GM20431 (cell line): ENCODE data around the gene LAMA2.

ENCODE experiments used
- in situ Hi-C: fragments of 300-500 bp; cut with MseI, MboI; formaldehyde crosslinking; loops from one replicate; pipeline ENCODE4 v1.15.0; 2020; ENCODE audit warnings: low sequenced_read_pairs; ENCODE audit not compliant: unreplicated experiment

LAMA2 gene

GRCh38 chr6:128903715-128904114, 20.8 kb downstream of the LAMA2 start:
- in situ Hi-C loops, result no loop called here

DNA sequence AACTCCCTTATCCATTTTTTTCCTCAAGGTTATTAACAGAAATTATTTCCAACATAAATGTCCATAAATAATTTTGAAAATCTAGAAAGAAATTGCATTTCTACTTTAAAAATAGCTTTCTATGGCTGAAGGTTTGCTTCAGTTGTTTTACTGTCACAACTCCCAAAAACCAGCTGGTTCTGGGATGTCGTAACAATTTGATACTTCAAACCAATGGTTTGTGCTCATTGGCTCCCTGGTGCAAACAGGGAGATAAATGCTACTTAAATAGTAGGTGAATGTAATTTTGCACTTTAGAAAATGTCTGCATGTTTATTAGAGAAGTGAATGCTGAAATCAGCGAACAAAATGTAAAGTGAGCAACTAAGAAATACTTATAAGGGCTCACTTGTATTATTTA, 31.1 kb downstream of the LAMA2 start:
- in situ Hi-C loops, result no loop called here

DNA sequence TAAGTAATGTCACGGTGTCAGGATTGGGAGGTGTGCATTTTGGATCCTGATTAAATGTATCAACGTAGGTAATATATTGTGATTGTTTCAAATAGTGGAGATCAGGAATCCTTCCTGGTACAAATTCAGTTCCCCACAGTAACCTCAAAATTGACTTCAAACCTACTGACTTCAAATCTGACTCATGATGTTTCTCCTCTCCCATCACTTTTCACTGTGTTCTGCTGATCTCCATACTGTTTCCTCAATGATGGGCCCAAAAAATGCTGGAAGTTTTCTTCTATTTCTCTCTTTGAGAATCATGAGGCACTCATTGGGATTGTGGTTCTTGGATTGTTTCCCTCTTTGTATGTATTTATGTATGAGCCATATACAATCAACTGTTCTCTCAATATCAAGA, 35.9 kb downstream of the LAMA2 start:
- in situ Hi-C loops, result no loop called here

- in situ Hi-C loops, result no loop called here
These were observed 36.7 kb downstream of the LAMA2 start for GRCh38 chr6:128919412-128920180.

GRCh38 chr6:128925765-128926164, 42.8 kb downstream of the LAMA2 start:
- in situ Hi-C loops, result no loop called here

DNA sequence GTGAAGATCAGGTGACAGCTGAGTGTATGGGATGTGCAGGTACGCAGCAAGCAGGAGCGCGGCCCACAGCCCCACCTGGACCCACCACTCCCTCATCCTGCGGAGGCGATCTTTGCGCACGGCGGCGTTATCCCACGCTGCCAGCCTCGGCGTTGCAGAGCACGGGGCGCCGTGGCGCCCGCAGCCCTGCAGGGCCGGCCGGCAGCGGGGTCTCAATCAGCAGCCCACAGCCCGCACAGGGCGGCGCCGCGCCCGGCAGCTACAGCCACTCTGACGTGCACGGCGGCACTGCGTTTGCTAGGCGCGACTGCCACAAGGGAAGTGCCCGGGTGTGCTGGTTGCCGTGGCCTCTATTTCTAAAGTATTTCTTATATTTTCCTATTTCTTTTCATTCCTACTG, 46.9 kb downstream of the LAMA2 start:
- in situ Hi-C loops, result no loop called here

DNA sequence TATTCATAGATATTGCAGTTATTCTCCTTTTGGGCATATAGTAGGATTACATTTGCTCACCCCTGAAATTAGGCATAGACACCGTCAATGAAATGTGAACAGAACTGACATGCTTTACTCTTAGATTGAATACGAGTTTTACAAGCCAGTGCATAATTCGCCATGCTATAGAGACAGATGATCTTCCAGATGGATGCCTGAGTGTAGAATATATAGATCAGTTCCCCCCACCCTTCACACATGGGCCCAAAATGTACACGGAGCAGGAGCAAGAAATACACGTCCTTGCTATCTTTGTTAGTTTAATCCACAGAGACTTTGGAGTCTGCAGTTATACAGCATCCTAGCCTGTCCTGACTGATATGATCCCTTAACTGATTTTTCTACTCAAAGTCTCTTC, 47.4 kb downstream of the LAMA2 start:
- in situ Hi-C loops, result no loop called here

- in situ Hi-C loops, result no loop called here
These were observed 49.1 kb downstream of the LAMA2 start for GRCh38 chr6:128932061-128932460.

GRCh38 chr6:128950864-128951263, 67.9 kb downstream of the LAMA2 start:
- in situ Hi-C loops, result no loop called here

GRCh38 chr6:128952902-128953301, 70.0 kb downstream of the LAMA2 start:
- in situ Hi-C loops, result no loop called here

GRCh38 chr6:128954308-128955043, 71.5 kb downstream of the LAMA2 start:
- in situ Hi-C loops, result no loop called here

DNA sequence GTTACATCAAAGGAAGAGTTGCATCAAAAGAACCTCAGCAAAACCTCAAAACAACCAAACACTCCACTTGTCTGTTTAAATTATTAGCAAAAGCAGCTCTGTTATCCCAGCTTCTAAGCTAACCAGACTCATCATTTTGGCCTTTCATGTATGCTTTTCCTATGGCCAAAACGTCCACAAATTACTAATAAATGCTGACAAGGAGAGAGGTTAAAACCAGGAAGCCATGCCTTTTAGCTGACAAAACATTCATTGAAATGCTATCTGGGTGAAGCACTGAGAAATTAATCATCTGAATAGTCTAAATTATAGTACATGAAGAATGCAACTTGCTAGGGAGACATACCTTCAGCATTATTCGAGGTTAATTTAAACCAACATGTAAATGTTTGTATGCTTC, 80.6 kb downstream of the LAMA2 start:
- in situ Hi-C loops, result no loop called here

DNA sequence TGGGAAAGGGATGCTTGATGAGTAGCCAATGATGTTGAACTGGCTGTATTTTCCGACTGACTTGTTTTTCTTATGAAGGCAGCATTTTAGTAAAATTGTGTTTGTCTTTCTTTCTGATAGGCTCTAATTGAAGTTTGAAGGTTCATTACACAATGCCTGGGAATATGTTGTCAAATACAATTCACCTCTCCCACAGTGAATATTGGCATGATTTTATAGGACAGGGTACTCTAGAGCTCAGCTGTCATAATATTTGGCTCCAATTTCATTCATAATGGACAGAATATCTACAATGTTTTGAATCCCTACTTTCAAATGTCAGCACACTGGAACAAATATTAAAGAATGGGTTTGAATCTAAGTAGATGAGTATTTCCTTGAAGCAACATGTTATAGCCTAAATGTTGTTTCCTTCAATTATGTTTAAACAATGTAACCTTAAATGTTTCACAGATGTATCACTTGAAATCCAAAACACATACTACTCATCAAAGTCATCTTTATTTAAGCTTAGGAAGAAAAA, 81.4 kb downstream of the LAMA2 start:
- in situ Hi-C loops, result no loop called here

- in situ Hi-C loops, result no loop called here
These were observed 81.8 kb downstream of the LAMA2 start for GRCh38 chr6:128964771-128965170.

- in situ Hi-C loops, result no loop called here
These were observed 84.0 kb downstream of the LAMA2 start for GRCh38 chr6:128966934-128967333.

DNA sequence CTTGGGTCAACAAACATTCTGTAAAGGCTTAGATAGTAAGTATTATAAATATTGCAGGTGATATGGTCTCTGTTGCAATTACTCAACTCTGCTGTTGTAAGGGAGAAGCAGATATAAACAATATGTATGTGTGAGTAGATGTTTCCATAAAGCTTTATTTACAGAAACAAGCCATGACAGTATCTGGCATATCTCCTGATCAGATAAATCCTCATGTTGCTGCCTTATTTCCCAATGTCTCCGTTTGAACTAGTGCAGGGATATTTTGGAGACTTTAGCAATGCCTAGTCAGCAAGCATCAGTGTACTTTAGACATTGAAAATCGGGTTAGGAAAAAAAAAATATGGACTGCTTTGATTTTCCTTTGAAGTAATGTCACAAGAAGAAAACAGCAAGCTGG, 96.1 kb downstream of the LAMA2 start:
- in situ Hi-C loops, result no loop called here

DNA sequence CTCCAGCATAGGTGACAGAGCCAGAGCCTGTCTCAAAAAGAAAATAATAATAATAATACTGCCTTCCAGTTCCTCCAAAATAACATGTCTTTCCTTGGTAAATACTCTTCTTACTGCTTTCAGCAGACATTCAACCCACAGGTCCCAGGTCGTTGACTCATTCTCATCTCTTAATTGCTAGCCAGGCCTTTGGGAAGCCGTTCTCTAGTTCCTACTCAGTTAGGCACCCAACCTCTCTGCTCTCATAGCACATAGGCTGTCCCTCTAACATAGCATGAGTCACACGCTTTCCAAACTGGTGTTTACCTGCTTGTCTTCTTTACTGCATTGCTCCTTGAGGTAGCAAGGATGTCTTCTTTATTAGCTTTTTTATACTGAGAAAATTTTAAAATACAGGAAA, 98.8 kb downstream of the LAMA2 start:
- in situ Hi-C loops, result no loop called here

DNA sequence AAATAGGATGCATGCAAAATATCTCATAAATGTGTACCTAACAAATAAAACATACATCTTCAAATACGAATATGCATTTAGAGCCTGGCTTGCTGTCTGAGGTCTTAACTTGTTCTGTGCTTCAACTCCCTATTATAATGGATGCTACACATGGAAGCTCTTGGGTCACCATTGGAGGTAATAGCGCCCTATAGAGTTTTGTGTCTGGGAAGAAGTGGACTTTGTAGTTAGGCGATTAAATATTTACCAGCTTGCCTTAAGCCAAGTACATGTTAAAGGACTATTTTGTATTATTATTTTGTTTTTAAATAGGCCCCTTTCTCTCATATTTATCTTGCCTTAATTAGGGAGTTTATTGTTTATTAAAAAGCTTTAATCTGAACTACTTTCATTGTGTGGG, 107.4 kb downstream of the LAMA2 start:
- in situ Hi-C loops, result no loop called here

DNA sequence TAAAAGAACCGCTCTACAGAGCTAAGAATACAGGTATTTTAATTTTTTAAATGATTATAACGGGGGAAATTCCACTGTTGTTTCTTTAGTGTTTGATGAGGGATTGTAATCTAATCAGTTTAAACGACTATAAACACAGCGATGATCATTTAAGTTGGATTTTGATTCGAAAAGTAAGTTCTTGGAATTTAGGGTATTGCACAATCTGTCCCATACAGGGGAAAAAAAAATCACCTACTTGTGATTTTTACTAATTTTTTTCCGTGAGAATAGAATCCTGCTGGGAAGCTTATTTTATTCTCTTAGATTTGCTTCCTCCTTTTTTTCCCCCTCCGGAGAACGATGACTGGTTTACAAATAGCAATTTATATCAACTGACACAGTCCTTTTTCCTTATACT, 108.0 kb downstream of the LAMA2 start:
- in situ Hi-C loops, result no loop called here

DNA sequence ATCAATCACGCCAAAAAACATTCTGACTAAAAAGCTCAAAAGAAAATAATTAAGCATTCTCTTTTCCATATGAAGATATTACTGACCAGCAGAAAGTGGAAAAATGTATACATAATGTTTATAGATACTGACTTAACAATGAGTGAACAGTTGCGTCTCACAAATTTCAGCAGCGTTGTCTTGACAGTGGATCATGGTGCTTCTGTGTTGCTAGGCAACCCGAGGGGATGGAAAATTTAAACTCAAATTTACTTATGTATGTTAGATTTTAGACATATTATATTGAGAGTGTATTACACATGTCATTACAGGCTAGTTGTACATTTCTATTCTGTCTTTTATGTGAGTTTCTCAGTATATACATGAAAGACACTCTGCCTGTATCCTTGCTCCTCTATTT, 110.2 kb downstream of the LAMA2 start:
- in situ Hi-C loops, result no loop called here

DNA sequence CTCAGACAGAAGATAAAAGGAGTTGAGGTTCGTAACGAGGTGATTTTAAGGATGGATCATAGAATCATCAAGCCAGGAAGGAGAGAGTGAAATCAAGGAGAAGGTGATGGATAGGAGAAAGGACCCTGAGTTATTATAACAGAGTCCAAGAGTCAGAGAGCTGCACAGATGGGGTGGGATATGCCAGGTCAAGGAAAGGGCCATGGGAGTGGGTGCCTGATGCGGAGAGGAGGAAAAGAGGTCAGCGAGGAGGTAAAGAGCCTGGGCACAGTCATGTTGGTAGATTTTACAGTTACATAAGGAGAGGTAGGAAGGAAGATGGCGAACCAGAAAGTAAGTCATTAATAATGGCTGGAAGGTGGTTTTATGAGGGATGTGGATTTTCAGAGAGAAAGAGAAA, 114.9 kb downstream of the LAMA2 start:
- in situ Hi-C loops, result no loop called here
